HG02943 (cell line): ENCODE data around the gene IL36G.

Experiments used
- ATAC-seq: cut with Tn5 transposase; IDR thresholded peaks from one replicate; pipeline ENCODE4 v1.9.1; 2021; ENCODE audit warnings: mild to moderate bottlenecking, low read depth, moderate library complexity; ENCODE audit not compliant: unreplicated experiment

Gene IL36G

GRCh38 chr2:113014067-113014466 lies 36.3 kb downstream of the IL36G start:
- no peak for ATAC-seq

DNA sequence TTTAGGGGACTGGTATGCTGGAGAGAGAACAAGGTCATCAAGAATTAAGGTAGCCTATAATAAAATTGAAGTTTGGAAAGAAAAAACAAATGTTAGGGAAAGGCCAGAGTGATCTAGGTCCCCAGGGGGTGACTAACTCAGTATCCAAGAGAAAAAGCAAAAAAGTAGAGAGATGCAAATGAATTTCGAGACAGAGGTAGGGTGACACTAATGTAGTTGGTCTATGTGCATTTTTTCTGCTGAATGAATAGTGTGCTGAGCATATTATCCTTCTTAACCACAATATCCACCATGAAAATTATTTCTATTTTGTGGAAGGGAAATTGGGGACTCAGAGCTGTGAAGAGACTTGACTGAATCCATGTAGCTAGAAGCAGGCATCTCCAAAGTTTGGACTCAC lies 37.2 kb downstream of the IL36G start:
- ATAC-seq, result no peak

- no peak for ATAC-seq
Observed at GRCh38 chr2:113015655-113016054, 37.8 kb downstream of the IL36G start.

DNA sequence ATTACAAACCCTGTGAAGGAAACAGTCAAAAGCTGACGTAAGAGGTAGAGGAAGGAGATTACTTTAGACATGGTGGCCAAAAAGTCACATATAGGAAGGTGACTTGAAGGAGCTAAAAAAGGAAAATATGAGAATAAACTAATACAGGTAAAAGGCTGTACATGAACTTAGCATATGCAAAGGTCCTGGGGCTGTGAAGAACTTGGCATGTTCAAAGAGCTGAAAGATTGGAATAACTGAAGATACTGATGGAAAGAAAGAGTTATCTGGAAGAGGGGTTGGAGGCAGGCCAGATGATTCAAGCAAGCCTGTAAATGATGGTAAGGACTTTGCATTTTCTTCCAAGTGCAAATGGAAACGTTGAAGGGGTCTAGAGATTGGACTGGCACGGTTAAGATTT lies 40.7 kb downstream of the IL36G start:
- no peak for ATAC-seq

- ATAC-seq, result no peak
Observed at GRCh38 chr2:113021312-113021711, 43.5 kb downstream of the IL36G start.

GRCh38 chr2:113024764-113025163 lies 47.0 kb downstream of the IL36G start:
- no peak for ATAC-seq

DNA sequence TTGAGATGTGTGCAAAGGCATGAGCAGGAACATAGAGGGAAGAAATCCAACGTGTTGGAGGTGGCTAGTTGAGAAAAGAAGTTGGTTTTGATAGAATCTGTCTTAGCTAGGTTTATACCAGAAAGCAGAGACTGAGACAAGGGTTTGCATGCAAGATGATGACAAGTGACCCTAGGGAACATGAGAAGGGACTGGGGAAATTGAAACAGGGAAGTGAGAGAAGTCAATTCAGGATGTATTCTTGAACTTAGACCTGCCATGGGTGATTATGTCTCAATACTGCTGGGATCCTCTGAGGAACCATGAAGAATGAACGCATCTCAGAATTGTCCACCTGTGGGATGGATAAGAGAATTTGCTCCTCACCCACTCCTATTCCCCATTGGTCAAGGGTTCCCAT lies 47.9 kb downstream of the IL36G start:
- no peak for ATAC-seq

DNA sequence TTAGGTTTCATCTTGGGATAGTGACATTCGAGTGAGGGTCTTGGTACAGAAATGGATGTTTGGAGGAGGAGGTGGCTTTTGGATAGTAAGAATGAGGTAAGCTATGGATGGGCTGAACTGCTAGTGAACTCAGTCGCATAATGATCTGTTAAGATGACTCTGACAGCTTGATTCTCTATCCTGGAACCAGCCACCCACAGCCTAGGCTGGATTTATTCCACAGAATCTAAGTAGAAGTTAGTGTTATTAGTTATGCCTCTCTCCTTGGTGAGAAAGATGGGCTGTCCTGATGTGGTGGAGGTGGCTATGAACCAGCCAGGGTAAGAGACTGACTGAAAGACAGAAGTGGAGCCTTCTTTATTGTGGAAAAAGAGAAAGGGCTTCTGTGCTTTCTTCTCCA lies 49.9 kb downstream of the IL36G start:
- ATAC-seq, result no peak

GRCh38 chr2:113028112-113028511 lies 50.3 kb downstream of the IL36G start:
- ATAC-seq, result no peak

GRCh38 chr2:113032737-113033136 lies 54.9 kb downstream of the IL36G start:
- ATAC-seq, result no peak

GRCh38 chr2:113034016-113034415 lies 56.2 kb downstream of the IL36G start:
- ATAC-seq, result no peak
